SU-DHL-6 (cell line): ENCODE results near the gene MON2.

Experiments
- EZH2phosphoT487 ChIP-seq: fragments of 200-600 bp; sonication (generic), shearing (Covaris generic); conservative IDR thresholded peaks from 2 replicates; pipeline ENCODE4 v1.6.1; 2018; ENCODE audit warnings: mild to moderate bottlenecking, antibody characterized with exemption, low read length, moderate library complexity, mixed read lengths
- TF ChIP-seq, protein P1 (sequence below): fragments of 200-600 bp; sonication (generic); IDR thresholded peaks from one replicate; pipeline ENCODE4 v1.5.1; 2017; ENCODE audit warnings: antibody characterized with exemption, mild to moderate bottlenecking, low read length, moderate library complexity; ENCODE audit not compliant: insufficient read depth, poor library complexity, severe bottlenecking

DNA sequence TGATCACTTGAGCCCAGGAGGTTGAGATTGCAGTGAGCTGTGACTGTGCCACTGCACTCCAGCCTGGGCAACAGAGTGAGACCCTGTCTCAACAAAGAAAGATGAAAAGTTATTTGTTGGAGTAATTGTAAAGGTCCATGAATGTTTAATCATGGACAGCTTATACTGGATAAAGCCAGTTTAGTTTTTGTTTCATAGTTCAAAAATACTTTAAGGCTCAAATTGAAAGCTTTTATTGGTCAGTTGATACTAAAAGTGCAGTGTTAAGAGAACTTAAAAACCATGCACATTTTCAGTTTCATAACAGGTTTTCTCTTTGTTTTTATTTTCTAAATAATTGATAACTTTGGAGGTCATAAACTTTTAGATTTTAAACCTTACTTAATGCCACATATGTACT is 108.4 kb downstream of the MON2 start:
- TF ChIP-seq, protein P1, sequence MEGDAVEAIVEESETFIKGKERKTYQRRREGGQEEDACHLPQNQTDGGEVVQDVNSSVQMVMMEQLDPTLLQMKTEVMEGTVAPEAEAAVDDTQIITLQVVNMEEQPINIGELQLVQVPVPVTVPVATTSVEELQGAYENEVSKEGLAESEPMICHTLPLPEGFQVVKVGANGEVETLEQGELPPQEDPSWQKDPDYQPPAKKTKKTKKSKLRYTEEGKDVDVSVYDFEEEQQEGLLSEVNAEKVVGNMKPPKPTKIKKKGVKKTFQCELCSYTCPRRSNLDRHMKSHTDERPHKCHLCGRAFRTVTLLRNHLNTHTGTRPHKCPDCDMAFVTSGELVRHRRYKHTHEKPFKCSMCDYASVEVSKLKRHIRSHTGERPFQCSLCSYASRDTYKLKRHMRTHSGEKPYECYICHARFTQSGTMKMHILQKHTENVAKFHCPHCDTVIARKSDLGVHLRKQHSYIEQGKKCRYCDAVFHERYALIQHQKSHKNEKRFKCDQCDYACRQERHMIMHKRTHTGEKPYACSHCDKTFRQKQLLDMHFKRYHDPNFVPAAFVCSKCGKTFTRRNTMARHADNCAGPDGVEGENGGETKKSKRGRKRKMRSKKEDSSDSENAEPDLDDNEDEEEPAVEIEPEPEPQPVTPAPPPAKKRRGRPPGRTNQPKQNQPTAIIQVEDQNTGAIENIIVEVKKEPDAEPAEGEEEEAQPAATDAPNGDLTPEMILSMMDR = no peak
- no peak for TF ChIP-seq EZH2phosphoT487
